ENCODE data around the gene MDK.
A peak's percentile ranks its signal among the peaks of the same experiment; 100 is the strongest.

The MDK gene

DNA sequence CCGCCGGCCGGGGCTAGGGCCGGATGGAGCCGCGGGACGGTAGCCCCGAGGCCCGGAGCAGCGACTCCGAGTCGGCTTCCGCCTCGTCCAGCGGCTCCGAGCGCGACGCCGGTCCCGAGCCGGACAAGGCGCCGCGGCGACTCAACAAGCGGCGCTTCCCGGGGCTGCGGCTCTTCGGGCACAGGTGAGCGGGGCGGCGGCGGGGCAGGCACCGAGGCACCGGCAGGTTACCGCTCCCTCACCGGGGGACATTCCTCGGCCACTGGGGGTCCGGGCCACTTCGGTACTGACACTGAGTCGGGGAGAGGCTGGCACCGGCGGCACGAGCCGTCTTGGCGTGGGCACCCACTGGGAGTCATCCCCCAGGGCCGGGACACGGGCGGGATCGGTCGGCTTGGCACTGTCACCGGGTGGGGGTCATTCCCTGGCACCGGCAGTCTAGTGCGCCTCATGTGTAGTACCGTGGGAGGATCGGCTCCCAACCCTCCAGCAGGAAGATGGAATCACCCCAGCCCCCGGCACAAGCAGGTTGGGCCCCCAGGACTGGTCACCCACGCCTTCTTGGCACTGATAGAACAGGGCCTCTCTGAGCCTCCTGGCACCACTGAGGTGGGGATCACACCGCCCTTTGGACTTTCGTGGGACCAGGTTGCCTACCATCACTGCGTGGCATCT is 33.7 kb upstream of the MDK start:
- DNase-seq: peak in 1 of 56 donors; percentile 33

- DNase-seq: no peak
Measured at GRCh38 chr11:46348566-46349401, 32.7 kb upstream of the MDK start.

DNA sequence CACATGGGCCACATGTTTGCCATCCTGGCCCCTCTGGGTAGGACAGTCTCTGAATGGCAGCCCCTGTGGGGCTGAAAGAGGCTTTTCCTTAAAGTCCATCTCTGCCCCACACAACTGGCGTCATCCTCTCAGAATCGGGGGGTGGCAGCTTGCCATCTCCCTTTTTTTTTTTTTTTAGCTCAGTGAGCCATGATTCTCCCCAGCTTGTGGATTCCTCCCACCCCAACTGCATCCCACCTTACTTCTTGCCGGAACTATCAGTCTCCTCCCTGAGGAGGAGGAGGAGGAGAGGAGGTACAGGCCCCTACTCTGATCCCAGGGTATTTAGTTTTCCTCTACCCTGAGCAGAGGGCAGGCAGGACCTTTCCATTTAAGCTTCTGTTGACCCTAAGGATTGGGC is 30.8 kb upstream of the MDK start:
- DNase-seq: peak in 5 of 56 donors; percentile 32 to 52 (median 39)

GRCh38 chr11:46351148-46351547 is 30.3 kb upstream of the MDK start:
- DNase-seq: no peak

DNA sequence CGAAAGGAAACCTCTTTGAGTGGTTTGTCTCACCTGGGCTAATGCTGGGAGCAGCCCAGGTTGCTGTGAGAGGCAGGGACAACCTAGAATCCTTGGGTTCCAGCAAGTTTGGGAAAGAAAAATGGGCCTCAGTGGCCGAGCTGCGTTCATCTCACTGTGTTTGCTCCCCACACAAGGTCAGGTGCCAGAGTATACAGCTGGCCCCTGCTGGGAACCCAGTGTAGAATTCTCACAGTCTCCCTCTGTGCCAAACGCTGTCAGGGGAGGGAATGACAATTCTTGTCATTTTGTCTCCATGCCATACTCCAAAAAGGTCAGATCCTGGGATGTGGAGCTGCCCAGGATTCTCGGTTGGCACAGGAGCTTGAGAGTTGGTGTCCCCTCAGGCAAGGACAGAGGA is 29.9 kb upstream of the MDK start:
- no peak for DNase-seq

GRCh38 chr11:46352063-46352841 is 29.2 kb upstream of the MDK start:
- DNase-seq: peak in 21 of 56 donors; percentile 16 to 59 (median 35)

DNA sequence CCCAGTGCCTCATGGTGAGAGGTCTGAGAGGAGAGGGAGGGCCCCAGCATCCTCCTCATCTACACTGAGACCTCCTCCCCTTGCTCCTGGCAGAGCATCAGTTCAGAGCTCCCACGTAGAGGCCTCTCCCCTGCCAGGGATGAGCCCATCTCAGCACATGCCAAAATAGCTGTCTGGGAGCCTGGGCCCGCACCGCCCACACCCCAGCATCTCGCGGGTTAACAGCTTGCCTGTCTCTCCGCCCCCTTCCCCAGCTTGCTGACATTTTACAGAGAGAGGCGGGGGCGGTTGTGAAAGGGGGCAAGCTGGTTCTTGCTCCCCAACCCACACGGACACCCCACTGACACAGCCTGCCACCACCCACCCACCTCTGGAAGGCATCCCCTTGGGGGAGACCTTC is 27.8 kb upstream of the MDK start:
- DNase-seq: peak in 20 of 56 donors; percentile 24 to 76 (median 35)

DNA sequence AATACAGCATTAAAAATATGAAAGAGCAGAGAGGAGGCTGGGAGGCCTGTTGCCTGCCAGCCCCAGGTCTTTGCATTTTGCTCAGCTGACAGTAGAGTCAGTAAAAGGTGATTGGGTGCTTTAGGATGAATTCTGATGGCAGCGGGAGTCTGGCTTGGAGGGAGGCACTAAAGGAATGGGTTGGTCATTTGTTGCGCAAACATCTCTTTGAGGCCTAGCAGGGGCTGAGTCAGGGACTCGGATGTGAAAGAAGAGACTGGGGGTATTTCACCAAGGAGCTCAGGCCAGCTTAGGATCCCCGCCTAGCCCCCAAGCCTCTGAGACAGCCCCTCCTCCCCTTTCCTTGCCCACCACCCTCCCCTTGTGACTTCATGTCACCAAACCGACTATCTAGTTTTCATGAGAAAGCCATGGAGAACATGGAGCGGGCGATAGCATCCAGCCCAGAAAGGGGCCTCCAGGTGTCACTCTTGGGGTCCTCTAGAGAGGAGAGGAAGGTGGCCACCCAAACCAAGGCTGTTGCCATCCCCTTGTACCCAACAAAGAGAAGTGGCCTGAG is 24.5 kb upstream of the MDK start:
- DNase-seq: no peak

DNA sequence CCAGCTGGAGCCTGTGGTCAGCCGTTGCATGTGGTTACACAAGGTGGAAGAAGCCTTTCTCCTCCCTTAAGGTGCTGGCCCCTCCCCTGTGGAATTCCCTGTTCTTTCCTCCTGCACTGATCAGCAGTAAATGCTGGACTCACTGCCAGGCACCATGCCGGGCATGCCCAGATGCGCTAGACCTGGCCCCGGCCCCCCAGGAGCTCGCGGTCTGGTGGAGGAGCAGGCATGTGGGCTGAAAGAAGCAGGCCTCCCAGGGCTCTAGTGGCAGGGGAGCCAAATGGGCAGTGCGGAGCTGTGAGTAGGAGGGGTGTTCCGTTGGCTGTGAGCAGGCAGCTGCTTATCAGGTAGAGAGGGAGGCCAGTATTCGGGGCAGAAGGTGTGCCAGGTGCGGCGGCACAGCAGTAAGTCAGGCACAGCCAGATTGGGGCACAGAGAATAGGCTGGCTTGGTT is 24.0 kb upstream of the MDK start:
- DNase-seq: no peak

GRCh38 chr11:46359953-46360352 is 21.5 kb upstream of the MDK start:
- no peak for DNase-seq

DNA sequence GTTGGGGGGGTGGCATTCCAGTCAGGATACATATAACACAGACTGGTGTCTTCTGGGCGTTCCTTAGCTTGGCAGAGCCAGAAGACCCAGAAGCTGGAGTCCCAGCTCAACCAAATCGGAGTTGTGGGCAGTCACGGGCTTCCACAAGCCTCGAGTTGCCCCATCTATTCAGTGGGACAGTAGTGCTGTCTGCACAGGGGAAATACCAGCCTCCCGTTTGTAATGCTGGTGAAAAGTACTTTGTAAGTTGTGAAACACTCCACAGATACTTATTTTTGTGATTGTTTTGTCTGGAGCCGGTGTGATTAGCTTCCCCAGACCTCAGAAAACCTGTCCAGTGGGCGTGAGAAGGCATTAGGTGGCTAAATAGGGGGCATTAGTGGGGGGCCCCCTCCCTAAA is 20.6 kb upstream of the MDK start:
- no peak for DNase-seq

GRCh38 chr11:46361283-46362155 is 19.9 kb upstream of the MDK start:
- DNase-seq: peak in 36 of 56 donors; percentile 25 to 74 (median 45)

DNA sequence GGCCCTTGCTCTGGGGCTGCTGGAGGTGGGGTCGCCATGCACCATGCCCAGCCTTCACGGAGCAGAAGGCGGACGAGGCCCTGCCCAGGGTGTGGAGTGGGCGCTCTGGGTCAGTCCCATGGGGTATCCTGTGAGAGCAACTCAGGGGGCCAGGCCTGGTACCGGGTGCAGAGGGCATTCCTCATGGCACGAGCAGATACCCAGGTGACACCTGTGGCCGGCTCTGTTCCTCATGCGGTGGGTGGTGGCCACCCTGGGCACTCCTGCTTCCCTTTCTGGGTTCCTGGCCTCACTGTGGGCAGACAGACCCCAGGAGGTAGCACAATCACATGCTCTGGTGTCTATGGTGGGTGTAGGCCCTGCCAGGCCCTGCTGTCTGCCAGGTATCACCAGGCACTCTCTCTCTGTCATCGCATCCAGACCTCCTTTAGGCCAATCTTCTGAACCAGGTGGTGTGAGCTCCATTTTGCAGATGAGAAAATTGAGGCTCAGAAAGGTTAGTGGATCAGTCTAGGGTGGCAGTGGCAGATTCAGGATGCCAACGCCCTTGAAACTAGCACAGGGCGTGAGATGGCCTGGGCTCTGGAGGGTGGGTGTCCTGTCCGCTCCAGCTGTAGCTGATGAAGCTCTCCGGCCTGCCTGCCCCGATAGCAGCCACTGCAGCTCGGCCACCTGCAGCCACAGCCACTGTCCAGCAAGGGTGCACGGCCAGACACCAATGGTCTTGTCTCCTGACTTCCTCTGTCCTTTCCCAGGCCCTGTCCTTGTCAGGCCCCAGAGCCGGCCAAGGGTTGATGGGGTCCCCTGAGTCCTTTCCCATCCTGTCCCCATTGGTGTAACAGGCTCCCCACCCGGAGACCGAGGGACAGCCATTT is 19.1 kb upstream of the MDK start:
- no peak for DNase-seq

DNA sequence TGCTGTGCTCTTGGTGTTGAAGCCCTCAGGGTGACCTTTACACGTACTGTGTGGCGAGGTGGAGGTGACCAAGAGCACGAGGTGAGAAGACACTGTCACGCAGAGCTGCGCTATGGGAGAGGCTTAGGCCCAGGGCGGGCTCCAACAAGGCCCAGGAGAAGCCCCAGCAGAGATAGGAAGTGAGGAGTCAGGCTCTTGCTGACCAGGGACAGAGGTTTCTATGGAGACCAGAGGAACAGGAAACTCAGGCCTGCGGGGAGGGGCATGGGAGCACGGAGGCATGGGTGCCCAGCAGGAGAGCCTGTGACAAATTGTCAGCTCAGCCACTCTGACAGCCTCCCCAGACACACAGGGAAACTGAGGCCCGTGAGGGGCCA is 18.4 kb upstream of the MDK start:
- DNase-seq: peak in 33 of 56 donors; percentile 29 to 73 (median 48)

- DNase-seq: peak in 49 of 56 donors; percentile 30 to 90 (median 67)
Measured at GRCh38 chr11:46363455-46364005, 17.9 kb upstream of the MDK start.

DNA sequence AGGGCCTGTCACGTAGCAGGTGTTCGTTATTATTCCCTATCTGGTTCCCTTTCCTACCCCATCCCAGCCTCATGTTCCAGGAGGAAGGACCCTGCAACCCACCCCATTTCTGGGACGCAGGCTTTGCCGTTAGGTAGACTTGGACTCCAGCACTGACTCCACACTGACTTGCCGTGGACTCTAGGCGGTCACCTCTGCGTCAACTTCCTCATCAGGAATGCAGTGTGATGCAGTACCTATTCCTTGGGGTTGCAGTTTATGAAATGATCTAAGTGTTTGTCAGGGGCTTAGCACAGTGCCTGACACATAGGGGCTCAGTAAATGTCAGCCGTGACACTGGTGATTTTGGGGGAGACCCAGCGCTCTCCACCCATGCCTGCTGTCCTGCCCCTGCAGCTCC is 17.4 kb upstream of the MDK start:
- DNase-seq: no peak

DNA sequence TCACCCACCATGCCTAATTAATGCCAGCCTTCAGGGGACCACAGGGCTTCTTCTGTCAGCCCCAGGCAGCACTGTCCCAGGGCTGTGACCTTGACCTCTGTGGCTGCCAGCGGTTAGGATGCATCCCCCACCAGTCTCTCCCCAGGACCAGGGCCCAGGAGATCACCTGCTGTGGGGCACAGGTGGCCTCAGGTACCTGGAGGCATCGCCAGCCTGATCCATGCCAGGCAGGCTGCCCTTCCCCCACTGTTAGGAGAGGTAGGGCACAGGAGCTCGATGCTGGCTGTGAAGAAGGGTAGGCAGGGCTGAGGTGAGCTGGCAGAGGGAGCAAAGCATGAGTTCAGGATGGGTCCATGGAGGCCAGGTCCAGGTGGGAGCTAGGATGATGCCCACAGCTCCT is 16.7 kb upstream of the MDK start:
- DNase-seq: no peak

DNA sequence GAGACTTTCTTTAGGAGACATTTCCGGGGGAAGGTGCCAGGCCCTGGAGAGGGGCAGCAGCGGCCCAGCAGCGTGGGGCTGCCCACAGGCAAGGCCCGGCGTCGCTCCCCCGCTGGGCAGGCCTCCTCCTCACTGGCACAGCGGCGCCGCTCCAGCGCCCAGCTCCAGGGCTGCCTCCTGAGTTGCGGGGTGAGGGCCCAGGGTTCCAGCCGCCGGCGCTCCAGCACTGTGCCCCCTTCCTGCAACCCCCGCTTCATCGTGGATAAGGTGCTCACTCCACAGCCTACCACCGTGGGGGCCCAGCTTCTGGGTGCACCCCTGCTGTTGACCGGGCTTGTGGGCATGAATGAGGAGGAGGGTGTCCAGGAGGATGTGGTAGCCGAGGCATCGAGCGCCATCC is 15.2 kb upstream of the MDK start:
- no peak for DNase-seq

DNA sequence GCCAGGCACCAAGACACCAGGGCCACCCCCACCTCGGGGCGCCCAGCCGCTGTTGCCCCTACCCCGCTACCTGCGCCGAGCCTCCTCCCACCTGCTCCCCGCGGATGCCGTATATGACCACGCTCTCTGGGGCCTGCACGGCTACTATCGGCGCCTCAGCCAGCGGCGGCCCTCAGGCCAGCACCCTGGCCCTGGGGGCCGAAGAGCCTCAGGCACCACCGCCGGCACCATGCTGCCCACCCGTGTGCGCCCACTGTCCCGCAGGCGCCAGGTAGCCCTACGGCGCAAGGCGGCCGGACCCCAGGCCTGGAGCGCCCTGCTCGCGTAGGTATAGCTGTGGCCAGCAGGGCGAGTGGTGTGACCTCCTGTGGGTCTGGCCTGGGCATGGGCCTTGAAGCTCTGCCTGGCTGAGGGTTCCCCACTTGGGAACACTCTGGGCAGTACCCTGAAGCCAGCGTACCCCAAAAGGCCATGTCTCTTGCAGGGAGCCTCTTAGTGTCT is 14.8 kb upstream of the MDK start:
- no peak for DNase-seq
